ENCODE measurements around the gene SUCO. TPM values are rescaled to one million over a fixed set of nuclear protein-coding genes. Genes with fewer than 3 reads are reported as not detected.

SUCO gene
- total RNA-seq, 1 experiment from 2014 or later: 22.6 TPM

DNA sequence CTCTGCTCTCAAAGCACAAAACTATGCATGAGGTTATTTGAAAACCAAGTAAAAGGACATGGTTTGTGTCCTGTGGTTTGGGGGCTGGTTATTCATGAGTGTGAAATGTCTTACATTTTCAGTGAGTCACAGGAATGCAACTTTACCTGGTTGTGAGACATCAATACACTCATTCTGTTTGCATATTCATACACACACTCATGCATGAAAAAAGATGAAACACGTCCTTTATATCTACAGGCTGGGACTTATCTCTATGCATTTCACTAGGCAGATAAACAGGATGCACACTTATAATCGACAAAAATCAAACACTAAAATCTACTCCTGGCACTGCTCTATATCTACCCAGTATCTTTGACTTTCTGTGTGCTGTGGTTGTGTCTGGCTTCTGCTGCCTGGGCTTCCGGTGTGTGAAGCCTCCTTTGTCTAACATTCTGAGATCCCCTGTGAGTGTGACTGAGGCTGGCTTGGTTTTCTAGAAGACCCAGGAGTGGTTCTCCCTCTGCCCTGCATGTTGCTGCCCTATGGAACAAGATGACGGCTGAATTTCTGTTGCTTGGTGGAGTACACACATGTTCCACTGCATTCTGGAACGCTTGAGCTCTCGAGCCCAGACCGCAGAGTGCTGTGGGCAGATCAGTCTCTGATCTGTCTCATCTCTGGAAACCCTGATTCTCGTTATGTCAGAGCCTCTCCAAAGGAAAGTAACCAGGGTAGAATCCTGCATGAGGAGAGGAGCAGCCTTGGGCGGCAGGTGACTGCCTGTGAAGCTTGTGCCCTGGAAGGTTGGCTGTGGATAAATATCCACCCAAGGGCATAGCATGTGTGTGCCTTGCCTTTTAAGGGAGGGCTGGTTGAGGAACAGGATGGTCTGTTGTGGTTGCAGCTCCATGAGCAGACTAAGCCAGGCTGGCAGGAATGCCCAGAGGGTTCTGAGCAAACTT is 106.2 kb downstream of the SUCO start:
- Histone ChIP-seq H3K9ac (ENCODE audit: low read length) (peak overlapping the region; percentile 33), H3K27me3 (ENCODE audit: insufficient read depth, low read length) (no peaks in the 10 kb centered on the region), H4K20me1 (ENCODE audit: insufficient read depth) (no peaks in the 10 kb centered on the region), H3K4me1 (ENCODE audit: control insufficient read depth in 1 of 2, insufficient read depth in 2 of 2, low read length in 2 of 2) (peaks cover 12 to 46% of the 10 kb centered on the region in 2 experiments), H3K9me3 (ENCODE audit: control insufficient read depth in 1 of 2, insufficient read depth in 1 of 2, low read depth in 1 of 2, low read length in 2 of 2) (no peaks in the 10 kb centered on the region), H3K79me2 (ENCODE audit: insufficient read depth, low read length) (no peaks in the 10 kb centered on the region), H3K27ac (ENCODE audit: low read depth, low read length) (no peak overlapping the region; the same call in 1 of the 2 replicates), H3K4me3 (replicated peaks in 1 of 2; ENCODE audit: low read depth in 1 of 2, low read length in 2 of 2) (no peak overlapping the region), H3K4me2 (ENCODE audit: low read length) (peak overlapping the region; percentile 59), H2AFZ (ENCODE audit: low read depth, low read length, poor library complexity, severe bottlenecking) (peak overlapping the region; percentile 73), H3K36me3 (ENCODE audit: control insufficient read depth in 1 of 2, insufficient read depth in 2 of 2, low read length in 2 of 2) (no peaks in the 10 kb centered on the region), H3K9me2 (ENCODE audit: insufficient read depth) (no peaks in the 10 kb centered on the region)
- intact Hi-C loops (cut with micrococcal nuclease): no loop called here
- no TSS peak for BruUV-seq (replicated peaks)
- TF ChIP-seq CBX3 (IDR thresholded peaks at IDR 0.05; ENCODE audit: low read depth) (peak; percentile 58; the same call in 1 of the 2 replicates), EGR1 (IDR thresholded peaks at IDR 0.05; ENCODE audit: low read depth) (no peak), JUND (IDR thresholded peaks at IDR 0.05) (peak; percentile 83), FOSL1 (IDR thresholded peaks at IDR 0.05; ENCODE audit: low read depth) (peak; percentile 84), SP1 (IDR thresholded peaks at IDR 0.05; ENCODE audit: low read depth) (peak; percentile 74)
- ChIA-PET POLR2A (no interaction called here), RAD21 (ENCODE audit: low non-redundant PET in 1 of 2, low total read pairs in 2 of 2, uncharacterized antibody in 2 of 2, unreplicated experiment in 2 of 2) (interaction anchor here in 1 of 2 experiments (0.5 kb wide), 1 partner anchor 62 kb away, joined by 3 read pairs; no protein-coding TSS in a partner anchor), CTCF (no interaction called here)
- DNase-seq (ENCODE audit: low read depth, low spot score) (peak; percentile 59), ATAC-seq (peak; percentile 86)

DNA sequence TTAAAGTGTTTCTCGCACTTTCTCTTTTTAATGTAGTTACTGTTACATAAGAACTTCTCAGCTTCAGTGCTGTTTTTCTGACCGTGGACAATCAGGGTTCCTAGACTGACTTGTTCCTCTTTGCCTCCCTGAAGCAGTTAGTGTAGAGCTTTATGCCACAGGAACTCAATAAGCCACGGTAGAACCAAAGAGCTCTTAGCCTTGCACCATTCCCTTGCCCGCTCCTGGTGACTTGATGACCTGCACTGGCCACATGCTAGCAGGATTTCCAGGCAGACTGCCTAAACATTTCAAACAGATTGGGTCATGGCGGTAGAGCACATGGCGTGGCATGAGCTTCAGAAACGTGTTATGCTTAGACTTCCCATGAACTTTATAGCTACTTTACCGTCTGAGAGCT is 107.2 kb downstream of the SUCO start:
- CTCF ChIA-PET: no interaction called here
- ATAC-seq (no peak), DNase-seq (ENCODE audit: low read depth, low spot score) (no peak)
- Histone ChIP-seq H3K27me3 (ENCODE audit: insufficient read depth, low read length) (no peaks in the 10 kb centered on the region), H2AFZ (ENCODE audit: low read depth, low read length, poor library complexity, severe bottlenecking) (no peak overlapping the region), H3K4me1 (ENCODE audit: control insufficient read depth in 1 of 2, insufficient read depth in 2 of 2, low read length in 2 of 2) (peaks cover 12 to 47% of the 10 kb centered on the region in 2 experiments), H3K27ac (ENCODE audit: low read depth, low read length) (no peak overlapping the region), H3K9me3 (ENCODE audit: control insufficient read depth in 1 of 2, insufficient read depth in 1 of 2, low read depth in 1 of 2, low read length in 2 of 2) (no peaks in the 10 kb centered on the region), H3K9me2 (ENCODE audit: insufficient read depth) (no peaks in the 10 kb centered on the region), H3K4me2 (ENCODE audit: low read length) (no peak overlapping the region), H4K20me1 (ENCODE audit: insufficient read depth) (no peaks in the 10 kb centered on the region), H3K9ac (ENCODE audit: low read length) (no peak overlapping the region), H3K4me3 (replicated peaks in 1 of 2; ENCODE audit: low read depth in 1 of 2, low read length in 2 of 2) (no peak overlapping the region), H3K79me2 (ENCODE audit: insufficient read depth, low read length) (no peaks in the 10 kb centered on the region), H3K36me3 (ENCODE audit: control insufficient read depth in 1 of 2, insufficient read depth in 2 of 2, low read length in 2 of 2) (no peaks in the 10 kb centered on the region)
- POLR2A ChIA-PET: no interaction called here
- no TSS peak for BruUV-seq (replicated peaks)
- RAD21 ChIA-PET (ENCODE audit: low non-redundant PET in 1 of 2, low total read pairs in 2 of 2, uncharacterized antibody in 2 of 2, unreplicated experiment in 2 of 2): no interaction called here
- TF ChIP-seq EGR1 (IDR thresholded peaks at IDR 0.05; ENCODE audit: low read depth) (no peak), ZFX (IDR thresholded peaks at IDR 0.05) (no peak), CEBPB (IDR thresholded peaks at IDR 0.05; ENCODE audit: low read depth) (no peak), CBX3 (IDR thresholded peaks at IDR 0.05; ENCODE audit: low read depth) (no peak), TCF7L2 (IDR thresholded peaks at IDR 0.05; ENCODE audit: borderline replicate concordance, extremely low read depth, insufficient read depth, insufficient read length) (no peak), ZNF274 (IDR thresholded peaks at IDR 0.05; ENCODE audit: low read depth, low read length) (no peak), FOSL1 (IDR thresholded peaks at IDR 0.05; ENCODE audit: low read depth) (no peak), EZH2 (IDR thresholded peaks at IDR 0.05) (no peak), SP1 (IDR thresholded peaks at IDR 0.05; ENCODE audit: low read depth) (no peak), POLR2A (IDR thresholded peaks at IDR 0.05; ENCODE audit: borderline replicate concordance, extremely low read depth, insufficient read depth, insufficient read length) (no peak)
- TF ChIP-seq, protein P1, sequence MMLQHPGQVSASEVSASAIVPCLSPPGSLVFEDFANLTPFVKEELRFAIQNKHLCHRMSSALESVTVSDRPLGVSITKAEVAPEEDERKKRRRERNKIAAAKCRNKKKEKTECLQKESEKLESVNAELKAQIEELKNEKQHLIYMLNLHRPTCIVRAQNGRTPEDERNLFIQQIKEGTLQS (IDR thresholded peaks at IDR 0.05): no peak
- TF ChIP-seq, protein P2, sequence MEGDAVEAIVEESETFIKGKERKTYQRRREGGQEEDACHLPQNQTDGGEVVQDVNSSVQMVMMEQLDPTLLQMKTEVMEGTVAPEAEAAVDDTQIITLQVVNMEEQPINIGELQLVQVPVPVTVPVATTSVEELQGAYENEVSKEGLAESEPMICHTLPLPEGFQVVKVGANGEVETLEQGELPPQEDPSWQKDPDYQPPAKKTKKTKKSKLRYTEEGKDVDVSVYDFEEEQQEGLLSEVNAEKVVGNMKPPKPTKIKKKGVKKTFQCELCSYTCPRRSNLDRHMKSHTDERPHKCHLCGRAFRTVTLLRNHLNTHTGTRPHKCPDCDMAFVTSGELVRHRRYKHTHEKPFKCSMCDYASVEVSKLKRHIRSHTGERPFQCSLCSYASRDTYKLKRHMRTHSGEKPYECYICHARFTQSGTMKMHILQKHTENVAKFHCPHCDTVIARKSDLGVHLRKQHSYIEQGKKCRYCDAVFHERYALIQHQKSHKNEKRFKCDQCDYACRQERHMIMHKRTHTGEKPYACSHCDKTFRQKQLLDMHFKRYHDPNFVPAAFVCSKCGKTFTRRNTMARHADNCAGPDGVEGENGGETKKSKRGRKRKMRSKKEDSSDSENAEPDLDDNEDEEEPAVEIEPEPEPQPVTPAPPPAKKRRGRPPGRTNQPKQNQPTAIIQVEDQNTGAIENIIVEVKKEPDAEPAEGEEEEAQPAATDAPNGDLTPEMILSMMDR (IDR thresholded peaks at IDR 0.05 in 2 of 3, conservative IDR thresholded peaks at IDR 0.05 in 1 of 3; ENCODE audit: borderline replicate concordance in 1 of 3, insufficient read depth in 1 of 3, low read depth in 2 of 3, low read length in 2 of 3): no peak
- intact Hi-C loops (cut with micrococcal nuclease): no loop called here

All from HCT116 (cell line).